ENCODE data around the gene PIGU.

DNA sequence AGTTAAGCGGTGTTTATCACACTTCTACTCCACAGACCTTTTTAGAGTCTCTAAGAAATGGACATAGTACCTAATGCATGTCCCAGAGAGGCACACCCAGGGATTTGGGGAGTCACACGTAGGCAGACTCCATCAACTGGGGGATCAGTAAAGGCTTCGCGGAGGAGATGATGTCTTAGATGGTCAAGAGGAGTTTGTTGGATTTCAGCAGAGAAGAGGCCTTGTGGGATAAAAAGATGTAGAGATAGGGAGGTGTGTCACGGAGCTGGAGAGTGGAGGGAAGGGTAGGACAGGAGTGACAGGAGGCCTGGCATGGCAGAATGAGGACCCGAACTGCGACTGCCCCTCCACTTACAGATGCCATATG is 151.6 kb downstream of the PIGU start:
- TF ChIP-seq, protein P1, sequence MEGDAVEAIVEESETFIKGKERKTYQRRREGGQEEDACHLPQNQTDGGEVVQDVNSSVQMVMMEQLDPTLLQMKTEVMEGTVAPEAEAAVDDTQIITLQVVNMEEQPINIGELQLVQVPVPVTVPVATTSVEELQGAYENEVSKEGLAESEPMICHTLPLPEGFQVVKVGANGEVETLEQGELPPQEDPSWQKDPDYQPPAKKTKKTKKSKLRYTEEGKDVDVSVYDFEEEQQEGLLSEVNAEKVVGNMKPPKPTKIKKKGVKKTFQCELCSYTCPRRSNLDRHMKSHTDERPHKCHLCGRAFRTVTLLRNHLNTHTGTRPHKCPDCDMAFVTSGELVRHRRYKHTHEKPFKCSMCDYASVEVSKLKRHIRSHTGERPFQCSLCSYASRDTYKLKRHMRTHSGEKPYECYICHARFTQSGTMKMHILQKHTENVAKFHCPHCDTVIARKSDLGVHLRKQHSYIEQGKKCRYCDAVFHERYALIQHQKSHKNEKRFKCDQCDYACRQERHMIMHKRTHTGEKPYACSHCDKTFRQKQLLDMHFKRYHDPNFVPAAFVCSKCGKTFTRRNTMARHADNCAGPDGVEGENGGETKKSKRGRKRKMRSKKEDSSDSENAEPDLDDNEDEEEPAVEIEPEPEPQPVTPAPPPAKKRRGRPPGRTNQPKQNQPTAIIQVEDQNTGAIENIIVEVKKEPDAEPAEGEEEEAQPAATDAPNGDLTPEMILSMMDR (conservative IDR thresholded peaks at IDR 0.05 in 1 of 2, IDR thresholded peaks at IDR 0.05 in 1 of 2; ENCODE audit: low read depth in 1 of 2, low read length in 2 of 2): no peak
- no peak for TF ChIP-seq EZH2 (IDR thresholded peaks at IDR 0.05; ENCODE audit: low read length, missing control alignments)
